BLaER1 treated with 17β-estradiol and CSF1 and Interleukin-3, amounts not matched to agents 10 nM and 100 nM (cell line): ENCODE results near the gene SCAMP2.

ENCODE experiments used
- H3K27ac ChIP-seq, 11 experiments: shearing (Covaris generic); formaldehyde crosslinking; 2 replicates each; pipeline ENCODE4 v1.8.1; 2022
- H3K27me3 ChIP-seq, 11 experiments: shearing (Covaris generic); formaldehyde crosslinking; 2 replicates each; pipeline ENCODE4 v1.8.1; 2022
- H3K36me3 ChIP-seq, 11 experiments: shearing (Covaris generic); formaldehyde crosslinking; 2 replicates each; pipeline ENCODE4 v1.8.1; 2022
- H3K4me1 ChIP-seq, 10 experiments: shearing (Covaris generic); formaldehyde crosslinking; 2 replicates each; pipeline ENCODE4 v1.8.1; 2022
- H3K4me2 ChIP-seq, 11 experiments: shearing (Covaris generic); formaldehyde crosslinking; 2 replicates each; pipeline ENCODE4 v1.8.1; 2022
- H3K4me3 ChIP-seq, 10 experiments: shearing (Covaris generic); formaldehyde crosslinking; 2 replicates each; pipeline ENCODE4 v1.8.1; 2022
- H3K9ac ChIP-seq, 11 experiments: shearing (Covaris generic); formaldehyde crosslinking; 2 replicates each; pipeline ENCODE4 v1.8.1; 2022
- H3K9me3 ChIP-seq, 11 experiments: shearing (Covaris generic); formaldehyde crosslinking; replicated peaks in 1 of 11; 2 replicates each; pipeline ENCODE4 v1.8.1; 2022
- H4K20me1 ChIP-seq, 11 experiments: shearing (Covaris generic); formaldehyde crosslinking; 2 replicates each; pipeline ENCODE4 v1.8.1; 2022
- Cebpa-rat ChIP-seq, 11 experiments: shearing (Covaris generic); IDR thresholded peaks; 2 replicates each; pipeline ENCODE4 v1.8.1; 2022

The SCAMP2 gene

DNA sequence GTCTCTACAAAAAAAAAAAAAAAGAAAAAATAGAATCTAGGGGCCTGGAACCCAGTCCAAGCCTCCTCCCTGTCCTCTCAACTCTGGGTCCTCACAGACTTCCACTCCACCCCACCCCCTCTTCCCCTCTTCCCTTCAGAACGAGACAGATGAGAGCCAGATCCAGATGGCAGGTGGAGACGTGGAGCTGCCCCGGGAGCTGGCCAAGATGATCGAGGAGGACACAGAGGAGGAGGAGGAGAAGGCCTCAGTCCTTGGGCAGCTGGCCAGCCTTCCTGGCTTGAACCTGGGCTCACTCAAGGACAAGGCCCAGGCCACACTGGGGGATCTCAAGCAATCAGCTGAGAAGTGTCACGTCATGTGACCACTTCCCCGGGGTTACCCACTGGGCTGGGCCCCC, 43.2 kb downstream of the SCAMP2 start:
- Histone ChIP-seq H3K9me3 (no peaks in the 10 kb centered on the region), H3K4me3 (no peak overlapping the region), H3K4me1 (peaks cover 28 to 47% (median 43%) of the 10 kb centered on the region in 10 experiments), H3K9ac (no peak overlapping the region), H3K4me2 (no peak overlapping the region), H3K27me3 (peaks cover 0 to 12% (median 5%) of the 10 kb centered on the region in 11 experiments; a peak in 8 of 22 replicates), H4K20me1 (peaks cover 0 to 25% (median 5%) of the 10 kb centered on the region in 11 experiments; a peak in 9 of 22 replicates), H3K27ac (no peak overlapping the region), H3K36me3 (no peaks in the 10 kb centered on the region; a peak in 1 of 22 replicates)
- no peak for TF ChIP-seq Cebpa-rat (IDR thresholded peaks at IDR 0.05)

DNA sequence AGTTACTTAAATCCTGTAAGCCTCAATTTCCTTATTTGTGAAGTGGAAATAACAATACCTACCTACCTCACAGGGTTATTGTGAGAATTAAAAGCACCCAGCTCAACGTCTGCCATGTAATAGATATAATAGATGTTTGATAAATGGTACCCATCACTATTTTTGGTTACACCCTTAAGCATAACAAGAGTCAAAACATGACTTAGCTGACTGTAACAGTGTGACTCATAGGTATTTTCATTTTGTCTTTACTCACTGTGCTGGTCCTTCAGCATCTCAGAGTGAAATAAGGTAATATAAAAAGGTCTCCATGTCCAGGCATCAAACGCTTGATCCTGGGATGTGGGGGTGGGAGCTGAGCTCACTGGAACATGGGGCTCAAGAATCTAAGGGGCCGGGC, 43.7 kb downstream of the SCAMP2 start:
- Histone ChIP-seq H3K9me3 (no peaks in the 10 kb centered on the region), H3K4me1 (peaks cover 28 to 42% (median 38%) of the 10 kb centered on the region in 10 experiments), H4K20me1 (peaks cover 0 to 26% (median 5%) of the 10 kb centered on the region in 11 experiments; a peak in 9 of 22 replicates), H3K4me3 (no peak overlapping the region), H3K9ac (no peak overlapping the region), H3K27me3 (peaks cover 0 to 12% (median 5%) of the 10 kb centered on the region in 11 experiments; a peak in 8 of 22 replicates), H3K27ac (no peak overlapping the region), H3K36me3 (no peaks in the 10 kb centered on the region), H3K4me2 (no peak overlapping the region)
- no peak for TF ChIP-seq Cebpa-rat (IDR thresholded peaks at IDR 0.05)

DNA sequence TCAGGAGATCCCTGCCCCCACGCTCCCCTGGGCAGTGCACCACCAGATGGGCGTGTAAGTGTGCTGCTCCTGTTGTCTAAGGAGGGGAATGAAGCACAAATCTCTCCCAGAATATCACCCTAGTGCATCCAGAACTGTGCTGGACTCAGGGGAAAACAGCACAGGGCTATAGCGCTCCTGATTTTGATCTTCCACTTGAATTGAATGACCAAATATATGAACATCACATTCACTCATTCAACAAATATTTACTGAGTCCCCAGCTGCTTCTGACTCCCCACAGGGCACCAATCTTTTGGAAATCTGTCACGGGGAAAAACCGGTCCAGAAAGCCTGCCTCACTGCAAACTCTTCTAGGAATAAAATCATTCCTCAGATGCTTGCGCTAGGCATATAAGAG, 44.3 kb downstream of the SCAMP2 start:
- peaks cover 0 to 12% (median 5%) of the 10 kb centered on the region in 11 experiments; a peak in 8 of 22 replicates for H3K27me3 ChIP-seq
- H3K36me3 ChIP-seq: no peaks in the 10 kb centered on the region

DNA sequence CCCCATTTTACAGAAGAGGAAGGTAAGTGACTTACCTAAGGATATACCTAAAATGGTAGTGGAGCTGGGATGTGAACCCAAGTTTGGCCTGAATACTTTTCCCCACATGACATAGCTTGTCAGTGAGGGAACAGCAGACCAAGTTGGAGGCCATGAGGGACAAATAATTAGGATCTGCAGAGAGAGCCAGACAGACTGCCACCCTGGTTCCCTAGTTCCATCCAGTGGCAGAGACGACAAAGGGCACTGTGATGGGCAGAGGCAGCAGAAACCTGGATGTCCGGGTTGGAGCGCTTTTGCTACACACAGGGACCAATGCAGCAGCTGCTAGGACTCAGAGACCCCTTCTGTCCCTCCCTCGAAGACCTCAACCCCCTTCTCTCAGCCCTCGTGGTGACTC, 45.6 kb downstream of the SCAMP2 start:
- Histone ChIP-seq H3K9me3 (no peaks in the 10 kb centered on the region), H3K9ac (no peak overlapping the region), H3K4me3 (no peak overlapping the region), H3K36me3 (no peaks in the 10 kb centered on the region), H3K27ac (no peak overlapping the region), H3K4me1 (peaks cover 16 to 29% (median 23%) of the 10 kb centered on the region in 10 experiments), H3K4me2 (no peak overlapping the region), H4K20me1 (peaks cover 0 to 18% (median 0%) of the 10 kb centered on the region in 11 experiments; a peak in 6 of 22 replicates), H3K27me3 (peaks cover 0 to 12% (median 5%) of the 10 kb centered on the region in 11 experiments; a peak in 8 of 22 replicates)
- TF ChIP-seq Cebpa-rat (IDR thresholded peaks at IDR 0.05): no peak

More for the DNA sequence above, 44.3 kb downstream of the SCAMP2 start:
- Histone ChIP-seq H4K20me1 (peaks cover 0 to 20% (median 3%) of the 10 kb centered on the region in 11 experiments; a peak in 9 of 22 replicates), H3K9me3 (no peaks in the 10 kb centered on the region), H3K4me2 (no peak overlapping the region), H3K27ac (no peak overlapping the region), H3K4me3 (no peak overlapping the region), H3K9ac (no peak overlapping the region), H3K4me1 (peaks cover 22 to 36% (median 32%) of the 10 kb centered on the region in 10 experiments)
- TF ChIP-seq Cebpa-rat (IDR thresholded peaks at IDR 0.05): no peak

DNA sequence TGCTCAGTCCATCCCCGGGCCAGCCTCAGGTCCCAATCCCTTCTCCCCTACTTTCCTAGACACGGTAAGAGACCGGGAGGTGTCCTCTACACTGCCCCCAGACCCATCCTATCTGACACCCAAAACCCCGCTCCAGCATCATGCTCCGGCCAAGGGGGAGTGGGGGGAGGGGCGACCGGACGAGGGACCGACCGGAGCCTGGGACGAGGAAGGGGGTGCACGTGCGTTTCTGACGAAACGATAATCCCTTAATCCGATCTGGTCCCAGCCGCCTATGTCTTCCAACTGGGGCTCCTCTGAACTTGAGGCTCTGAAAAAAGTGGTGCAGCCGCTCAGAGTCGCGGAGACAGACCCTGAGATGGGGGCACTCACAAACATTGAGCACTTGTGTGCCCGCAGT, 46.2 kb downstream of the SCAMP2 start:
- Histone ChIP-seq H3K27me3 (peaks cover 0 to 12% (median 5%) of the 10 kb centered on the region in 11 experiments; a peak in 8 of 22 replicates), H3K9me3 (no peaks in the 10 kb centered on the region), H3K4me3 (no peak overlapping the region), H3K4me2 (no peak overlapping the region), H3K36me3 (no peaks in the 10 kb centered on the region), H3K9ac (no peak overlapping the region), H3K4me1 (peaks cover 10 to 26% (median 20%) of the 10 kb centered on the region in 10 experiments), H3K27ac (no peak overlapping the region), H4K20me1 (peaks cover 0 to 11% (median 0%) of the 10 kb centered on the region in 11 experiments; a peak in 6 of 22 replicates)
- TF ChIP-seq Cebpa-rat (IDR thresholded peaks at IDR 0.05): no peak

DNA sequence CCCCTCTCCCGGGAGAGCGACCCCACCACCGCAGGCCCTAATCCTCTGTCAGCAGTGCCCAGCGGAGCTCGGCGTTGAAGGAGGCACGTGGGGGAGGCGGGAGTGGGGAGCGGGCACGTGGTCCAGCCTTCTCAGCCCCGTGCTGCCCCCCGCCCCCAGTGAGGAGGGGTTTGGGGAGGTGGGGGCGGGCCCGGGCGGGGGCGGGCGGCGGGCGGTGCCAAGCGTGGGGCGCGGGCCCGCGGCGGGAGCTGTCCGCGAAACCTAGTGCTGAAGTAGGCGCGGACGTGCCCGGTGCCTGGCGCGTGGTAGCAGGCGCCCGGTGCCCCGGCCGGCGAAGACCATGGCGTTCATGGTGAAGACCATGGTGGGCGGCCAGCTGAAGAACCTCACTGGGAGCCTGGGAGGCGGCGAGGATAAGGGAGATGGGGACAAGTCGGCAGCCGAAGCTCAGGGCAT, 46.8 kb downstream of the SCAMP2 start, which contains the start of gene CPLX3:
Gene CPLX3, plus strand, starts transcription at position 264 of the 456 bp plus-strand sequence. Its CDS starts 77 bp downstream, at position 341.
- peaks cover 0 to 12% (median 5%) of the 10 kb centered on the region in 11 experiments; a peak in 8 of 22 replicates for H3K27me3 ChIP-seq
- H3K4me1 ChIP-seq: peaks cover 12 to 26% (median 20%) of the 10 kb centered on the region in 10 experiments
- H3K9me3 ChIP-seq: no peaks in the 10 kb centered on the region
- peaks cover 0 to 12% (median 0%) of the 10 kb centered on the region in 11 experiments; a peak in 6 of 22 replicates for H4K20me1 ChIP-seq
- no peak within 1 kb of the TSS for H3K4me3 ChIP-seq
- no peak for TF ChIP-seq Cebpa-rat (IDR thresholded peaks at IDR 0.05)
- no peak within 1 kb of the TSS for H3K27ac ChIP-seq
- H3K4me2 ChIP-seq: no peak within 1 kb of the TSS
- no peaks in the 10 kb centered on the region for H3K36me3 ChIP-seq
- H3K9ac ChIP-seq: no peak within 1 kb of the TSS

DNA sequence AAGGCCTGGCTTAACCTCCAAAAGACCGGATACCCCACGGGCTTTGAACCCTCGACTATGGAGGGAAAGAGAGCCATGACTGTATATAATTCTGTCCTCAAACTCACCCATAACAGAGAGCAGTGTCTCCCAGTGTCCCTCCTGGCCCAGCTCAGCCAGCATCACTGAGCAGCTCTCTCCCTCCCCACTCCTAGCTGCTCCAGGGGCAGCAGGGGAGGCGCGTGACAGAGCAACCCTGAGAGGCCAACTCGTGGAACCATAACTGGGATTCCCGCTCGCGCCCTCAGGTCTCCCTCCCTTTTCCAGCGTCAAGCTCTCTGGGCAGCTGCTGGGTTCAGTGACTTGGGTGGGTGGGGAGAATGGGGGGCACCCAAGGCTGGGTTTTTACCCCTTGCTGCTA, 47.3 kb downstream of the SCAMP2 start:
- H3K36me3 ChIP-seq: no peaks in the 10 kb centered on the region
- H3K9ac ChIP-seq: no peak overlapping the region
- H4K20me1 ChIP-seq: peaks cover 0 to 17% (median 0%) of the 10 kb centered on the region in 11 experiments; a peak in 6 of 22 replicates
- no peaks in the 10 kb centered on the region for H3K9me3 ChIP-seq
- peaks cover 15 to 26% (median 20%) of the 10 kb centered on the region in 10 experiments for H3K4me1 ChIP-seq
- H3K4me3 ChIP-seq: no peak overlapping the region
- no peak overlapping the region for H3K27ac ChIP-seq
- no peak for TF ChIP-seq Cebpa-rat (IDR thresholded peaks at IDR 0.05)
- H3K4me2 ChIP-seq: no peak overlapping the region
- peaks cover 0 to 12% (median 5%) of the 10 kb centered on the region in 11 experiments; a peak in 8 of 22 replicates for H3K27me3 ChIP-seq

DNA sequence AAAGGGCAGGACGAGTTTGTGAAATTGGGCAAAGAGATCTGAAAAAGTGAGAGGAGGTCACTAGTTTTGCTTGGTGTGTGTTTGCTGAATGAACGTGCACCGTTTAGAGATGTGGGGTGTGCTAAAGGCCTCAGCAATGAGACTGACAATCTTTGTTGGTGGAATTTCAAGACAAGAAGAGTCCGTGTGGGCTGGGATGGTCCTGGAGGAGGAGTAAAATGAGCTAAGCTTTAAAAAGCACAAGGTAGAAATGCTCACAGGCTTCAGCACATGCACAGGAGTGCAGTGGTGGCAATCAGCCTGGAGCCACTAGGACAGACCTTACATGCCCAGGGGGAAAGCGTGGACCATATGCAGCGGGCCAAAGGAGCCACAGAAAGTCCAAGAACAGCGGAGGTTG, 48.2 kb downstream of the SCAMP2 start:
- Histone ChIP-seq H3K4me3 (no peak overlapping the region), H3K27me3 (peaks cover 0 to 12% (median 5%) of the 10 kb centered on the region in 11 experiments; a peak in 8 of 22 replicates), H3K9ac (no peak overlapping the region), H3K9me3 (no peaks in the 10 kb centered on the region), H4K20me1 (peaks cover 0 to 22% (median 0%) of the 10 kb centered on the region in 11 experiments; a peak in 6 of 22 replicates), H3K4me2 (no peak overlapping the region), H3K36me3 (no peaks in the 10 kb centered on the region), H3K27ac (no peak overlapping the region), H3K4me1 (peaks cover 22 to 33% (median 28%) of the 10 kb centered on the region in 10 experiments)
- TF ChIP-seq Cebpa-rat (IDR thresholded peaks at IDR 0.05): no peak

DNA sequence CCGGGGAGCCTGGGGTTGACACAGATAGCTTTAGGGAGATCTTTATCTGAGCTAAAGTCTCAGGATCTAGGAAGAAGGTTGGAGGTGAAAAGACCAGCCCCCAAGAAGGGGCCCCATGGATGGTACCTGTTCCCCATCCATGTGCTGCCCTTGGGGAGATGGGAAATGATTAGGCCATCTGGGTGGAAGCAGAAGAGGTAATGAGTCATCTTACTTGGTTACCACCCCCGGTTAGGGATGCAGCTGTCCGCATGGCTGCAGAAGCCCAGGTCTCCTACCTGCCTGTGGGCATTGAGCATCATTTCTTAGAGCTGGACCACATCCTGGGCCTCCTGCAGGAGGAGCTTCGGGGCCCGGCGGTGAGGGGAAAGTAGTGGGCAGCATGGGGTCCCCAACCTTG, 49.8 kb downstream of the SCAMP2 start:
- Histone ChIP-seq H3K27ac (no peak overlapping the region), H4K20me1 (peaks cover 0 to 15% (median 0%) of the 10 kb centered on the region in 11 experiments; a peak in 6 of 22 replicates), H3K4me2 (peak overlapping the region in 3 of 11 experiments; percentile 30 to 33 (median 32); a peak in 4 of 22 replicates), H3K36me3 (no peaks in the 10 kb centered on the region), H3K27me3 (peaks cover 0 to 11% (median 5%) of the 10 kb centered on the region in 11 experiments; a peak in 8 of 22 replicates), H3K9ac (no peak overlapping the region), H3K4me3 (no peak overlapping the region), H3K4me1 (peaks cover 33 to 50% (median 42%) of the 10 kb centered on the region in 10 experiments), H3K9me3 (no peaks in the 10 kb centered on the region)
- TF ChIP-seq Cebpa-rat (IDR thresholded peaks at IDR 0.05): no peak
